GM12878 (cell line): ENCODE results near the gene TMEM63B. TPM values are rescaled to one million over a fixed set of nuclear protein-coding genes. Genes with fewer than 3 reads are reported as not detected.

Experiments
- ATAC-seq: fragments of 200-7000 bp; cut with Tn5 transposase; 3 replicates; pipeline ENCODE4 v1.9.1; 2020; ENCODE audit warnings: mild to moderate bottlenecking, moderate library complexity
- BruUV-seq: library from RNA; stranded (reverse); fragments of 400-500 nt; replicated peaks from 2 replicates; lab custom pipeline; 2021; lab: Mats Ljungman, UMichigan
- CTCF ChIA-PET: fragments of 300-600 bp; sonication (Branson Sonifier 250); formaldehyde crosslinking; extraction: SDS; loops from one replicate; lab custom pipeline; 2021; ENCODE audit warnings: inconsistent platforms; lab: Yijun Ruan, JAX
- POLR2A ChIA-PET: fragments of 350-600 bp; formaldehyde crosslinking; extraction: SDS; loops from one replicate; lab custom pipeline; 2021; ENCODE audit warnings: inconsistent platforms; lab: Charles Lee
- RAD21 ChIA-PET: fragments of 300-600 bp; sonication (Branson Sonifier 250); formaldehyde crosslinking; loops from one replicate; lab custom pipeline; 2023; ENCODE audit warnings: antibody characterized with exemption; ENCODE audit not compliant: unreplicated experiment; lab: Charles Lee
- SMC1A ChIA-PET: fragments of 300-600 bp; sonication (Branson Sonifier 250); formaldehyde crosslinking; loops from one replicate; lab custom pipeline; 2023; ENCODE audit not compliant: unreplicated experiment, uncharacterized antibody; lab: Charles Lee
- DNase-seq: peaks from one replicate; pipeline ENCODE4 v3.0.0-alpha.2; 2011; ENCODE audit warnings: low read depth, low spot score
- FAIRE-seq: peaks from 3 replicates; lab custom pipeline; 2011; peaks lifted over from hg19 to GRCh38; lab: Jason Lieb, UNC
- H2AFZ ChIP-seq: 2 replicates; pipeline ENCODE4 v1.6.0; 2011; ENCODE audit warnings: low read depth, low read length, control low read depth; ENCODE audit not compliant: control insufficient read depth
- H3K27ac ChIP-seq: 2 replicates; pipeline ENCODE4 v1.5.1; 2011; ENCODE audit warnings: control low read depth; ENCODE audit not compliant: control insufficient read depth, insufficient read depth
- H3K27me3 ChIP-seq, 2 experiments: replicated peaks in 1 of 2; 2 replicates each; pipeline versions ENCODE4 v1.6.0 to v1.6.1; 2011; ENCODE audit warnings: low read length in 1 of 2; ENCODE audit not compliant: control insufficient read depth in 2 of 2, insufficient read depth in 2 of 2
- H3K36me3 ChIP-seq, 2 experiments: 2 replicates each; pipeline ENCODE4 v1.5.1; 2011; ENCODE audit warnings: low read length in 1 of 2; ENCODE audit not compliant: control insufficient read depth in 2 of 2, insufficient read depth in 2 of 2
- H3K4me1 ChIP-seq: 2 replicates; pipeline ENCODE4 v1.6.1; 2011; ENCODE audit warnings: mild to moderate bottlenecking, low read length, moderate library complexity, mixed read lengths; ENCODE audit not compliant: control insufficient read depth, insufficient read depth
- H3K4me2 ChIP-seq: 2 replicates; pipeline ENCODE4 v1.6.0; 2011; ENCODE audit warnings: control low read depth; ENCODE audit not compliant: control insufficient read depth, insufficient read depth
- H3K4me3 ChIP-seq: fragments of 200-600 bp; sonication (generic); 2 replicates; pipeline ENCODE4 v1.5.1; 2016
- H3K79me2 ChIP-seq: 2 replicates; pipeline ENCODE4 v1.6.0; 2011; ENCODE audit warnings: low read length; ENCODE audit not compliant: control insufficient read depth, insufficient read depth
- H3K9ac ChIP-seq: 2 replicates; pipeline ENCODE4 v1.8.0; 2011; ENCODE audit warnings: low read length, control low read depth, mixed read lengths; ENCODE audit not compliant: control insufficient read depth, insufficient read depth
- H3K9me3 ChIP-seq: replicated peaks from 3 replicates; pipeline ENCODE4 v1.5.1; 2011; ENCODE audit warnings: mild to moderate bottlenecking, low read length; ENCODE audit not compliant: control insufficient read depth, insufficient read depth
- H4K20me1 ChIP-seq: 2 replicates; pipeline ENCODE4 v1.6.0; 2011; ENCODE audit not compliant: control insufficient read depth, insufficient read depth
- BMI1 ChIP-seq: fragments of 450-650 bp; IDR thresholded peaks from 2 replicates; pipeline ENCODE4 v1.6.1; 2016; ENCODE audit warnings: mild to moderate bottlenecking, moderate library complexity, borderline replicate concordance
- CUX1 ChIP-seq: IDR thresholded peaks from 2 replicates; pipeline ENCODE4 v1.6.1; 2012; ENCODE audit warnings: improper control_type of control experiment, low read depth, low read length; ENCODE audit not compliant: insufficient replicate concordance
- NR2C1 ChIP-seq: fragments of 450-650 bp; IDR thresholded peaks from 2 replicates; pipeline ENCODE4 v1.6.1; 2017; ENCODE audit warnings: antibody characterized with exemption, mild to moderate bottlenecking, moderate library complexity
- NR2C2 ChIP-seq: IDR thresholded peaks from 2 replicates; pipeline ENCODE4 v1.6.1; 2011; ENCODE audit warnings: borderline replicate concordance, low read depth; ENCODE audit not compliant: control insufficient read depth, insufficient read length
- PAX5 ChIP-seq: IDR thresholded peaks from 2 replicates; pipeline ENCODE4 v1.6.1; 2011; ENCODE audit warnings: low read depth, low read length, borderline replicate concordance
- PBX3 ChIP-seq: IDR thresholded peaks from 2 replicates; pipeline ENCODE4 v1.6.1; 2011; ENCODE audit warnings: mild to moderate bottlenecking, low read depth, low read length, moderate library complexity; ENCODE audit not compliant: insufficient replicate concordance
- RCOR1 ChIP-seq: conservative IDR thresholded peaks from 2 replicates; pipeline ENCODE4 v1.6.1; 2012; ENCODE audit warnings: low read depth, low read length, improper control_type of control experiment
- SUPT20H ChIP-seq: IDR thresholded peaks from 2 replicates; pipeline ENCODE4 v1.6.1; 2011; ENCODE audit warnings: low read depth, mild to moderate bottlenecking, low read length, moderate library complexity, borderline replicate concordance; ENCODE audit not compliant: control insufficient read depth
- TARDBP ChIP-seq: IDR thresholded peaks from 2 replicates; pipeline ENCODE4 v1.6.1; 2016; ENCODE audit warnings: borderline replicate concordance
- ZNF24 ChIP-seq: fragments of 450-650 bp; IDR thresholded peaks from 2 replicates; pipeline ENCODE4 v1.6.1; 2017; ENCODE audit warnings: antibody characterized with exemption, mild to moderate bottlenecking
- WGBS: methylation state at CpG from one replicate; pipeline ENCODE4 v1.1.6; 2016; ENCODE audit warnings: low lambda C conversion rate; ENCODE audit not compliant: insufficient replicate concordance, insufficient coverage; ENCODE audit errors: missing lambda C conversion rate; 5-methylcytosine and 5-hydroxymethylcytosine counted together
- in situ Hi-C: fragments of 300-500 bp; cut with MboI; formaldehyde crosslinking; loops from 9 replicates; pipeline ENCODE4 v1.14.3; 2018; ENCODE audit warnings: mixed read lengths
- intact Hi-C: fragments of 100-400 bp; cut with micrococcal nuclease; formaldehyde crosslinking; loops from one replicate; pipeline ENCODE4 v1.14.2; 2022; ENCODE audit not compliant: unreplicated experiment
- polyA plus RNA-seq, 11 experiments: library from polyadenylated mRNA; depleted of rRNA in 4 of 11; unstranded in 6 of 11; stranded (reverse) in 5 of 11; fragments of >200 nt; fragmentation: Nextera tagmentation in 4 of 11; fragmentation: Illumina TruSeq in 1 of 11; extraction: Ambion mirVana in 4 of 11; extraction: Trizol in 1 of 11; gene quantifications; 1 replicate in 1 of 11; 2 replicates in 10 of 11; pipeline versions ENCODE4 v1.2.1 to v1.2.3, GENCODE V29; 2011 to 2016; ENCODE audit warnings: inconsistent platforms in 2 of 11, missing spikeins in 2 of 11, low read depth in 1 of 11
- total RNA-seq, 4 experiments: library from RNA; depleted of rRNA in 3 of 4; stranded (reverse); fragments of >200 nt in 3 of 4; fragmentation: Illumina TruSeq in 1 of 4; extraction: Trizol in 1 of 4; gene quantifications; 2 replicates each; pipeline versions ENCODE4 v1.2.1 to v1.2.3, GENCODE V29; 2013 to 2021
- TF ChIP-seq, protein P1 (sequence below): fragments of 450-650 bp; IDR thresholded peaks from 2 replicates; pipeline ENCODE4 v1.6.1; 2016; ENCODE audit warnings: mild to moderate bottlenecking
- TF ChIP-seq, protein P2 (sequence below): fragments of 450-650 bp; IDR thresholded peaks from 2 replicates; pipeline ENCODE4 v1.6.1; 2017; ENCODE audit warnings: low read depth, mild to moderate bottlenecking, moderate library complexity

Gene TMEM63B
- total and polyA plus RNA-seq, 10 of the 15 experiments (the other 5 are each of a cell fraction or from before 2014, with no cell fraction given), result 0.09 to 15.0 (median 7.1) TPM; not detected in 1

DNA sequence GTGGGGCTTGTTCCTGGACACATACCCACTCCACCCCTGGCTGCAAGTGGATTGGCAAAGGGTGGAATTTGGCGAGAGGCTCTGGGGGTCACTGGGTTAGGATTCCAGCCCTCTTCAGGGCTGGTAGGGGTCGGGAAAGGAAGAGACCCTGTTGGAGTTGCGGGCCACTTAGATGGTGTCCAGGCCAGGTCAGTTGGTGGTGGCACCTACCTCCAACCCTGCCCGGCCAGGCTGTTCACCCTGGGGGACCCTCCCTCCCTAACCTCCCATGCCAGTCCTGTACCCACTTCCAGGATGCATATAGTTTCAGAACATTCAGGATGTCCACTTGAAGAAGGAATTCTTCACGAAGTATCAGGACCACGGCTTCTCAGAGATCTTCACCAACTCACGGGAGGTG is 52.3 kb downstream of the TMEM63B start (continued):
- TF ChIP-seq CUX1 (no peak), PBX3 (no peak)

DNA sequence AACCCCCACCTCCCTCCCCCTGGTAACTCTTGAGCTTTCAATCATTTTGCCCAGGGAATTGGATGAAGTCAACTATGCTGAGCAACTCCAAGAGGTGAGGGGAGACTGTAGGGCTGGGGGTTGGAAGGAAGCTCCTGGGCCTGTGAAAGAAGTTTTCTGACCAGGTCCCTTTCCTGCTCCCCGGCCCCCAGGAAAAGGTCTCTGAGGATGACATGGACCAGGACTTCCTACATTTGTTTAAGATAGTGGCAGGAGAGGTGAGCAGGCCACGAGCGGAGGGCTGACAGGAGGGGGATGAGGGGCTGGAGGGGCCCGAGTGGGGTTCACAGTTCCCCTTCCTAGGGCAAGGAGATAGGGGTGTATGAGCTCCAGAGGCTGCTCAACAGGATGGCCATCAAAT is 53.1 kb downstream of the TMEM63B start:
- in situ Hi-C loops, result no loop called here
- no peaks in the 10 kb centered on the region for H3K79me2 ChIP-seq
- H3K9ac ChIP-seq, result no peak overlapping the region
- ChIA-PET POLR2A (interaction anchor here (0.8 kb wide), 1 partner anchor 9 kb away, joined by 3 read pairs; no protein-coding TSS in a partner anchor), CTCF (no interaction called here), RAD21 (interaction anchor here (1.2 kb wide), 1 partner anchor 84 kb away, joined by 3 read pairs; no protein-coding TSS in a partner anchor), SMC1A (no interaction called here)
- no peaks in the 10 kb centered on the region for H3K9me3 ChIP-seq
- H3K27ac ChIP-seq, result no peak overlapping the region
- H2AFZ ChIP-seq, result no peak overlapping the region
- BruUV-seq, result no TSS peak
- no peak overlapping the region for H3K4me3 ChIP-seq
- no peaks in the 10 kb centered on the region for H4K20me1 ChIP-seq
- no peak for TF ChIP-seq SUPT20H
- TF ChIP-seq, protein P1, sequence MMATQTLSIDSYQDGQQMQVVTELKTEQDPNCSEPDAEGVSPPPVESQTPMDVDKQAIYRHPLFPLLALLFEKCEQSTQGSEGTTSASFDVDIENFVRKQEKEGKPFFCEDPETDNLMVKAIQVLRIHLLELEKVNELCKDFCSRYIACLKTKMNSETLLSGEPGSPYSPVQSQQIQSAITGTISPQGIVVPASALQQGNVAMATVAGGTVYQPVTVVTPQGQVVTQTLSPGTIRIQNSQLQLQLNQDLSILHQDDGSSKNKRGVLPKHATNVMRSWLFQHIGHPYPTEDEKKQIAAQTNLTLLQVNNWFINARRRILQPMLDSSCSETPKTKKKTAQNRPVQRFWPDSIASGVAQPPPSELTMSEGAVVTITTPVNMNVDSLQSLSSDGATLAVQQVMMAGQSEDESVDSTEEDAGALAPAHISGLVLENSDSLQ, result no peak
- TF ChIP-seq, protein P2, sequence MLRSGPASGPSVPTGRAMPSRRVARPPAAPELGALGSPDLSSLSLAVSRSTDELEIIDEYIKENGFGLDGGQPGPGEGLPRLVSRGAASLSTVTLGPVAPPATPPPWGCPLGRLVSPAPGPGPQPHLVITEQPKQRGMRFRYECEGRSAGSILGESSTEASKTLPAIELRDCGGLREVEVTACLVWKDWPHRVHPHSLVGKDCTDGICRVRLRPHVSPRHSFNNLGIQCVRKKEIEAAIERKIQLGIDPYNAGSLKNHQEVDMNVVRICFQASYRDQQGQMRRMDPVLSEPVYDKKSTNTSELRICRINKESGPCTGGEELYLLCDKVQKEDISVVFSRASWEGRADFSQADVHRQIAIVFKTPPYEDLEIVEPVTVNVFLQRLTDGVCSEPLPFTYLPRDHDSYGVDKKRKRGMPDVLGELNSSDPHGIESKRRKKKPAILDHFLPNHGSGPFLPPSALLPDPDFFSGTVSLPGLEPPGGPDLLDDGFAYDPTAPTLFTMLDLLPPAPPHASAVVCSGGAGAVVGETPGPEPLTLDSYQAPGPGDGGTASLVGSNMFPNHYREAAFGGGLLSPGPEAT, result no peak
- no peak for TF ChIP-seq NR2C2
- no peak for TF ChIP-seq PAX5
- no peak for TF ChIP-seq BMI1
- no peak for TF ChIP-seq TARDBP
- no peak for TF ChIP-seq ZNF24
- no peak for TF ChIP-seq RCOR1
- no peak for TF ChIP-seq NR2C1
- WGBS, result 46% methylated on average over 4 of the region's 4 CpGs
- intact Hi-C loops, result no loop called here
- FAIRE-seq, result no peak
- ATAC-seq, result no peak
- H3K4me2 ChIP-seq, result no peak overlapping the region
- no peaks in the 10 kb centered on the region for H3K36me3 ChIP-seq
- peaks cover 10% of the 10 kb centered on the region for H3K4me1 ChIP-seq
- 0 out of 4 replicates have a peak, but pooled peaks cover 0 to 2% of the 10 kb centered on the region in 2 experiments for H3K27me3 ChIP-seq
- no peak for DNase-seq
